CD14-positive monocyte (primary cell): ENCODE data around the gene NELL1. TPM values are rescaled to one million over a fixed set of nuclear protein-coding genes. Genes with fewer than 3 reads are reported as not detected.

Experiments
- DNase-seq, 3 donors: peaks; one replicate each; pipeline ENCODE4 v3.0.0-alpha.2; 2011 to 2022
- H2AFZ ChIP-seq: 2 replicates; pipeline ENCODE4 v1.6.0; 2012; ENCODE audit warnings: mild to moderate bottlenecking, low read depth, low read length, inconsistent platforms; ENCODE audit not compliant: insufficient read depth, poor library complexity, severe bottlenecking
- H3K27ac ChIP-seq, 2 donors: 1 replicate in 1 of 2; 2 replicates in 1 of 2; pipeline ENCODE4 v1.5.1; 2012 to 2013; ENCODE audit warnings: low read length in 2 of 2, control low read depth in 1 of 2, inconsistent platforms in 1 of 2, low read depth in 1 of 2, mild to moderate bottlenecking in 1 of 2
- H3K27me3 ChIP-seq, 2 donors: one replicate each; pipeline versions ENCODE4 v1.6.0 to v1.6.1; 2011 to 2013; ENCODE audit warnings: low read length in 2 of 2; ENCODE audit not compliant: control insufficient read depth in 2 of 2, insufficient read depth in 2 of 2
- H3K36me3 ChIP-seq, 2 donors: replicated peaks in 1 of 2; 1 replicate in 1 of 2; 2 replicates in 1 of 2; pipeline versions ENCODE4 v1.5.1 to v1.6.1; 2012 to 2013; ENCODE audit warnings: low read length in 2 of 2, control low read depth in 1 of 2, inconsistent platforms in 1 of 2, mild to moderate bottlenecking in 1 of 2; ENCODE audit not compliant: insufficient read depth in 2 of 2, control insufficient read depth in 1 of 2
- H3K4me1 ChIP-seq, 2 donors: 1 replicate in 1 of 2; 2 replicates in 1 of 2; pipeline versions ENCODE4 v1.5.1 to v1.6.1; 2012 to 2013; ENCODE audit warnings: low read length in 2 of 2, control low read depth in 1 of 2, inconsistent platforms in 1 of 2, mild to moderate bottlenecking in 1 of 2, moderate library complexity in 1 of 2; ENCODE audit not compliant: insufficient read depth in 2 of 2, control insufficient read depth in 1 of 2
- H3K4me2 ChIP-seq: replicated peaks from 2 replicates; pipeline ENCODE3; 2012; ENCODE audit warnings: low read length, moderate library complexity, mild to moderate bottlenecking; ENCODE audit not compliant: poor library complexity, severe bottlenecking; ENCODE audit errors: extremely low read depth
- H3K4me3 ChIP-seq, 3 experiments: fragments of 200-600 bp in 1 of 3; sonication (generic) in 1 of 3; replicated peaks in 1 of 3; 1 replicate in 2 of 3; 2 replicates in 1 of 3; pipeline ENCODE4 v1.5.1; 2011 to 2013; ENCODE audit warnings: low read length in 3 of 3, mild to moderate bottlenecking in 3 of 3, control low read depth in 2 of 3, low read depth in 2 of 3, inconsistent platforms in 1 of 3, moderate library complexity in 1 of 3
- H3K79me2 ChIP-seq: 2 replicates; pipeline ENCODE4 v1.6.0; 2012; ENCODE audit warnings: mild to moderate bottlenecking, control low read depth, inconsistent platforms, low read length, moderate library complexity; ENCODE audit not compliant: insufficient read depth
- H3K9ac ChIP-seq: 2 replicates; pipeline ENCODE4 v1.6.0; 2017; ENCODE audit warnings: low read length, mild to moderate bottlenecking; ENCODE audit not compliant: insufficient read depth, poor library complexity, severe bottlenecking
- H3K9me3 ChIP-seq, 2 donors: replicated peaks in 1 of 2; 1 replicate in 1 of 2; 2 replicates in 1 of 2; pipeline versions ENCODE4 v1.5.1 to v1.6.1; 2012 to 2013; ENCODE audit warnings: low read length in 2 of 2, control low read depth in 1 of 2; ENCODE audit not compliant: control insufficient read depth in 1 of 2, insufficient read depth in 1 of 2
- H4K20me1 ChIP-seq: 2 replicates; pipeline ENCODE4 v1.6.0; 2012; ENCODE audit warnings: mild to moderate bottlenecking, low read length, control low read depth, moderate library complexity; ENCODE audit not compliant: insufficient read depth
- H3K27ac Mint-ChIP-seq, 7 donors: one replicate each; pipeline ENCODE4 v1.8.0; 2020; ENCODE audit warnings: mild to moderate bottlenecking in 7 of 7, mixed read lengths in 7 of 7, moderate library complexity in 6 of 7, inconsistent platforms in 2 of 7
- H3K27me3 Mint-ChIP-seq, 3 donors: one replicate each; pipeline ENCODE4 v1.8.0; 2021 to 2022; ENCODE audit warnings: low read depth in 3 of 3, mild to moderate bottlenecking in 3 of 3, mixed read lengths in 3 of 3, moderate library complexity in 3 of 3, inconsistent platforms in 1 of 3
- H3K36me3 Mint-ChIP-seq, 2 donors: one replicate each; pipeline ENCODE4 v1.8.0; 2020; ENCODE audit warnings: mixed read lengths in 2 of 2, inconsistent platforms in 1 of 2, mild to moderate bottlenecking in 1 of 2
- H3K4me1 Mint-ChIP-seq: one replicate; pipeline ENCODE4 v1.8.0; 2020; ENCODE audit warnings: mild to moderate bottlenecking, mixed read lengths
- H3K4me3 Mint-ChIP-seq, 2 donors: one replicate each; pipeline ENCODE4 v1.8.0; 2020; ENCODE audit warnings: mild to moderate bottlenecking in 2 of 2, mixed read lengths in 2 of 2, moderate library complexity in 1 of 2
- H3K9me3 Mint-ChIP-seq, 7 donors: one replicate each; pipeline ENCODE4 v1.8.0; 2020 to 2022; ENCODE audit warnings: mixed read lengths in 7 of 7, mild to moderate bottlenecking in 6 of 7, moderate library complexity in 6 of 7, inconsistent platforms in 2 of 7
- WGBS: methylation state at CpG from one replicate; pipeline ENCODE4 v1.1.5; 2013; ENCODE audit warnings: missing lambda C conversion rate; ENCODE audit not compliant: insufficient coverage; 5-methylcytosine and 5-hydroxymethylcytosine counted together
- intact Hi-C, 2 donors: fragments of 100-400 bp; cut with micrococcal nuclease; formaldehyde crosslinking; loops; one replicate each; pipeline versions ENCODE4 v1.15.0 to v1.15.1; 2023
- polyA plus RNA-seq, 3 donors: library from polyadenylated mRNA; depleted of rRNA in 1 of 3; unstranded in 2 of 3; stranded (reverse) in 1 of 3; fragments of 300-500 nt in 2 of 3; fragments of >200 nt in 1 of 3; fragmentation: Illumina TruSeq in 2 of 3; gene quantifications; 1 replicate in 2 of 3; 2 replicates in 1 of 3; pipeline ENCODE4 v1.2.3, GENCODE V29; 2012 to 2021
- TF ChIP-seq, protein P1 (sequence below): fragments of 200-600 bp; IDR thresholded peaks from one replicate; pipeline ENCODE4 v1.8.0; 2022; ENCODE audit warnings: antibody characterized with exemption, mild to moderate bottlenecking

The NELL1 gene
- polyA plus RNA-seq, 3 donors = not detected

DNA sequence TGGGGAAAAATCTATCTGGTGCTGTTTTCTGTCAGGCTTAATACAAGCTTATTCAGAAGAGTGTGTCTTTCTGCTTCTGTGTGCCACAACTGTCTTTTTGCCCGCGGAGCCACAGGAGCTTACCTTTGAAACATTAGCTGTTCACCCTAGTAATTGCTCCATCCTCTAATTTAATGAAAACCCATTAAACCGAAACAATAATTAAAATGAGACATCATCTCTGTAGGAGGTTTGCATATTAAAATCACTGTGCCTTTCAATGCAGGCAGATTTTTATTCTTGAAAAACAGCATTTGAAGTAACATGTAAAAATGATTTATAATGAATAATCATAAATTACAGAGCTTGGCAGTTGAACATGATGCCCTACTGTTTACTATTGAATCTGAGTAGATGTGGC is 102.3 kb downstream of the NELL1 start:
- H3K27me3 ChIP-seq = no peaks in the 10 kb centered on the region
- H3K9me3 ChIP-seq = no peaks in the 10 kb centered on the region
- Mint-ChIP-seq H3K9me3 (peaks cover 0 to 4% (median 1%) of the 10 kb centered on the region in 7 donors), H3K36me3 (no peaks in the 10 kb centered on the region), H3K27ac (no peak overlapping the region), H3K4me3 (no peak overlapping the region), H3K4me1 (no peaks in the 10 kb centered on the region), H3K27me3 (peaks cover 0 to 4% (median 2%) of the 10 kb centered on the region in 3 donors)
- no peak overlapping the region for H3K9ac ChIP-seq
- no CpG with 5 or more reads among the region's 3 CpGs for WGBS
- no peak overlapping the region for H3K4me3 ChIP-seq
- TF ChIP-seq, protein P1, sequence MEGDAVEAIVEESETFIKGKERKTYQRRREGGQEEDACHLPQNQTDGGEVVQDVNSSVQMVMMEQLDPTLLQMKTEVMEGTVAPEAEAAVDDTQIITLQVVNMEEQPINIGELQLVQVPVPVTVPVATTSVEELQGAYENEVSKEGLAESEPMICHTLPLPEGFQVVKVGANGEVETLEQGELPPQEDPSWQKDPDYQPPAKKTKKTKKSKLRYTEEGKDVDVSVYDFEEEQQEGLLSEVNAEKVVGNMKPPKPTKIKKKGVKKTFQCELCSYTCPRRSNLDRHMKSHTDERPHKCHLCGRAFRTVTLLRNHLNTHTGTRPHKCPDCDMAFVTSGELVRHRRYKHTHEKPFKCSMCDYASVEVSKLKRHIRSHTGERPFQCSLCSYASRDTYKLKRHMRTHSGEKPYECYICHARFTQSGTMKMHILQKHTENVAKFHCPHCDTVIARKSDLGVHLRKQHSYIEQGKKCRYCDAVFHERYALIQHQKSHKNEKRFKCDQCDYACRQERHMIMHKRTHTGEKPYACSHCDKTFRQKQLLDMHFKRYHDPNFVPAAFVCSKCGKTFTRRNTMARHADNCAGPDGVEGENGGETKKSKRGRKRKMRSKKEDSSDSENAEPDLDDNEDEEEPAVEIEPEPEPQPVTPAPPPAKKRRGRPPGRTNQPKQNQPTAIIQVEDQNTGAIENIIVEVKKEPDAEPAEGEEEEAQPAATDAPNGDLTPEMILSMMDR = no peak
- no peak for DNase-seq
- H3K79me2 ChIP-seq = no peaks in the 10 kb centered on the region
- intact Hi-C loops = no loop called here
- H3K27ac ChIP-seq = no peak overlapping the region
- H3K4me1 ChIP-seq = no peaks in the 10 kb centered on the region
- H3K36me3 ChIP-seq = no peaks in the 10 kb centered on the region
- no peak overlapping the region for H3K4me2 ChIP-seq
- no peaks in the 10 kb centered on the region for H4K20me1 ChIP-seq
- no peak overlapping the region for H2AFZ ChIP-seq

DNA sequence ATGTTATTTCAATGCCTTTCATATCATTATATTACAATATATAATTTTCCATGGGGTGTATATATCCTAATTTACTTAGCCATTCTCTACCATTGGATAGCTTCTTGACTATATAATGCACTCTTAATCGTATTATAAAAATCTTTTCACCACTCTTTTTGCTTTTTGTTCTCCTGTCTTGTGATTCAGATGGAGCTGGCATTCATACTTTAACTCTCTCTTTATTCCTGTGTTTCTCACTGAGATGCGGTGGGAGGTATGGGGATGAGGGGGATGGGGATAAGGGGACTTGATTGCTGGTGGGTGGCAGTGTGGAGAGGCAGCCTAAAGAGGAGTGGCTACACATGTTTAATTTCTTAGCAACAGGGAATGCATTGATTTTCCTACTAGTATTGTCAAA is 105.9 kb downstream of the NELL1 start:
- Histone ChIP-seq H4K20me1 (no peaks in the 10 kb centered on the region), H3K36me3 (no peaks in the 10 kb centered on the region), H3K9me3 (no peaks in the 10 kb centered on the region), H3K4me1 (no peaks in the 10 kb centered on the region), H3K9ac (no peak overlapping the region), H3K27me3 (no peaks in the 10 kb centered on the region), H3K4me3 (no peak overlapping the region), H2AFZ (no peak overlapping the region), H3K27ac (no peak overlapping the region), H3K79me2 (no peaks in the 10 kb centered on the region), H3K4me2 (no peak overlapping the region)
- no peak overlapping the region for H3K27ac Mint-ChIP-seq
- DNase-seq = no peak
- no peaks in the 10 kb centered on the region for H3K36me3 Mint-ChIP-seq
- no peaks in the 10 kb centered on the region for H3K4me1 Mint-ChIP-seq
- H3K4me3 Mint-ChIP-seq = no peak overlapping the region
- TF ChIP-seq, protein P1 = no peak
- peaks cover 0 to 4% (median 2%) of the 10 kb centered on the region in 3 donors for H3K27me3 Mint-ChIP-seq
- peaks cover 0 to 2% (median 0%) of the 10 kb centered on the region in 7 donors for H3K9me3 Mint-ChIP-seq
- no CpG with 5 or more reads among the region's 2 CpGs for WGBS
- intact Hi-C loops = no loop called here
